GM18517 (cell line): ENCODE data around the gene TMPRSS3.

Experiments used
- ATAC-seq: cut with Tn5 transposase; IDR thresholded peaks from one replicate; pipeline ENCODE4 v1.9.1; 2021; ENCODE audit warnings: mild to moderate bottlenecking, moderate library complexity; ENCODE audit not compliant: unreplicated experiment

The TMPRSS3 gene

GRCh38 chr21:42390193-42390592 lies 5.7 kb downstream of the TMPRSS3 start:
- ATAC-seq = no peak

GRCh38 chr21:42389449-42389835 lies 6.4 kb downstream of the TMPRSS3 start:
- no peak for ATAC-seq

GRCh38 chr21:42388740-42389448 lies 7.0 kb downstream of the TMPRSS3 start:
- no peak for ATAC-seq

- no peak for ATAC-seq
Measured at GRCh38 chr21:42387843-42388340, 8.0 kb downstream of the TMPRSS3 start.

GRCh38 chr21:42387164-42387563 lies 8.7 kb downstream of the TMPRSS3 start:
- ATAC-seq = no peak

- no peak for ATAC-seq
Measured at GRCh38 chr21:42386034-42386591, 9.7 kb downstream of the TMPRSS3 start.

- ATAC-seq = no peak
Measured at GRCh38 chr21:42385619-42386018, 10.2 kb downstream of the TMPRSS3 start.

- ATAC-seq = no peak
Measured at GRCh38 chr21:42384989-42385388, 10.9 kb downstream of the TMPRSS3 start.

- ATAC-seq = no peak
Measured at GRCh38 chr21:42384156-42384945, 11.5 kb downstream of the TMPRSS3 start.

GRCh38 chr21:42383331-42383730 lies 12.5 kb downstream of the TMPRSS3 start:
- ATAC-seq = no peak

- no peak for ATAC-seq
Measured at GRCh38 chr21:42382915-42383314, 12.9 kb downstream of the TMPRSS3 start.

- ATAC-seq = no peak
Measured at GRCh38 chr21:42381347-42381984, 14.4 kb downstream of the TMPRSS3 start.

GRCh38 chr21:42379426-42380215 lies 16.2 kb downstream of the TMPRSS3 start:
- ATAC-seq = no peak

GRCh38 chr21:42378418-42378817 lies 17.4 kb downstream of the TMPRSS3 start:
- ATAC-seq = no peak

GRCh38 chr21:42377951-42378340 lies 17.9 kb downstream of the TMPRSS3 start:
- ATAC-seq = no peak

- ATAC-seq = no peak
Measured at GRCh38 chr21:42377211-42377950, 18.5 kb downstream of the TMPRSS3 start.

- no peak for ATAC-seq
Measured at GRCh38 chr21:42376338-42376982, 19.4 kb downstream of the TMPRSS3 start.

GRCh38 chr21:42375966-42376337 lies 19.9 kb downstream of the TMPRSS3 start:
- no peak for ATAC-seq

GRCh38 chr21:42375506-42375905 lies 20.3 kb downstream of the TMPRSS3 start:
- ATAC-seq = no peak
